B cell (primary cell): ENCODE measurements around the gene PDP2. TPM values are rescaled to one million over a fixed set of nuclear protein-coding genes. Genes with fewer than 3 reads are reported as not detected.

Experiments used
- ATAC-seq: fragments of 200-7000 bp; cut with Tn5 transposase; one replicate; pipeline ENCODE4 v1.10.0; 2021; ENCODE audit warnings: low read depth, mild to moderate bottlenecking, moderate number of reproducible peaks, moderate library complexity
- CTCF ChIA-PET: fragments of 350-600 bp; sonication (Branson Sonifier 250); formaldehyde crosslinking; loops from one replicate; lab custom pipeline; 2021; ENCODE audit warnings: antibody characterized with exemption, inconsistent platforms; lab: Charles Lee
- POLR2A ChIA-PET: fragments of 350-600 bp; sonication (Branson Sonifier 250); formaldehyde crosslinking; loops from one replicate; lab custom pipeline; 2021; ENCODE audit warnings: antibody characterized with exemption; lab: Charles Lee
- DNase-seq: peaks from one replicate; pipeline ENCODE4 v3.0.0; 2013
- H2AFZ ChIP-seq: 2 replicates; pipeline ENCODE4 v1.6.1; 2012; ENCODE audit warnings: mild to moderate bottlenecking, low read depth, low read length; ENCODE audit not compliant: insufficient read depth, poor library complexity, severe bottlenecking
- H3K27ac ChIP-seq, 2 donors: 1 replicate in 1 of 2; 2 replicates in 1 of 2; pipeline ENCODE4 v1.5.1; 2012 to 2013; ENCODE audit warnings: low read length in 2 of 2, mild to moderate bottlenecking in 2 of 2, moderate library complexity in 1 of 2
- H3K27me3 ChIP-seq, 4 experiments: fragments of 200-600 bp in 1 of 4; sonication (generic) in 1 of 4; replicated peaks in 1 of 4; 1 replicate in 2 of 4; 2 replicates in 2 of 4; pipeline versions ENCODE4 v1.6.1 to v1.7.0; 2013 to 2016; ENCODE audit warnings: low read length in 3 of 4, mild to moderate bottlenecking in 2 of 4, mixed read lengths in 1 of 4, moderate library complexity in 1 of 4; ENCODE audit not compliant: insufficient read depth in 4 of 4, control insufficient read depth in 3 of 4; ENCODE audit errors: control extremely low read depth in 1 of 4
- H3K36me3 ChIP-seq, 2 experiments: replicated peaks in 1 of 2; 1 replicate in 1 of 2; 2 replicates in 1 of 2; pipeline versions ENCODE4 v1.6.1 to v1.7.1; 2013; ENCODE audit warnings: low read length in 1 of 2; ENCODE audit not compliant: insufficient read depth in 2 of 2, control insufficient read depth in 1 of 2; ENCODE audit errors: control extremely low read depth in 1 of 2, extremely low read depth in 1 of 2
- H3K4me1 ChIP-seq, 2 donors: fragments of 200-600 bp in 1 of 2; sonication (generic) in 1 of 2; 1 replicate in 1 of 2; 2 replicates in 1 of 2; pipeline versions ENCODE4 v1.5.1 to v1.6.1; 2013 to 2017; ENCODE audit warnings: low read length in 2 of 2; ENCODE audit not compliant: control insufficient read depth in 2 of 2, insufficient read depth in 2 of 2
- H3K4me2 ChIP-seq: replicated peaks from 2 replicates; pipeline ENCODE3; 2012; ENCODE audit warnings: mild to moderate bottlenecking, low read depth, low read length; ENCODE audit not compliant: poor library complexity, severe bottlenecking
- H3K4me3 ChIP-seq, 5 experiments: fragments of 200-600 bp in 1 of 5; sonication (generic) in 1 of 5; 1 replicate in 3 of 5; 2 replicates in 2 of 5; pipeline versions ENCODE4 v1.5.1 to v1.7.0; 2011 to 2016; ENCODE audit warnings: low read length in 4 of 5, mild to moderate bottlenecking in 4 of 5, low read depth in 2 of 5, control low read depth in 1 of 5, moderate library complexity in 1 of 5; ENCODE audit not compliant: insufficient read depth in 1 of 5; ENCODE audit errors: control extremely low read depth in 1 of 5, extremely low read depth in 1 of 5
- H3K79me2 ChIP-seq: fragments of 200-600 bp; sonication (generic); one replicate; pipeline ENCODE4 v1.6.0; 2016; ENCODE audit warnings: low read length; ENCODE audit not compliant: control insufficient read depth, insufficient read depth
- H3K9ac ChIP-seq: fragments of 200-600 bp; sonication (generic); 2 replicates; pipeline ENCODE4 v1.6.1; 2017; ENCODE audit warnings: mild to moderate bottlenecking, low read length, moderate library complexity
- H3K9me3 ChIP-seq, 3 donors: one replicate each; pipeline versions ENCODE4 v1.6.1 to v1.7.1; 2013; ENCODE audit warnings: low read length in 2 of 3; ENCODE audit not compliant: control insufficient read depth in 2 of 3, insufficient read depth in 1 of 3; ENCODE audit errors: control extremely low read depth in 1 of 3
- H4K20me1 ChIP-seq: 2 replicates; pipeline ENCODE4 v1.6.0; 2012; ENCODE audit warnings: mild to moderate bottlenecking, low read length; ENCODE audit not compliant: insufficient read depth, control insufficient read depth, poor library complexity, severe bottlenecking
- H3K27ac Mint-ChIP-seq: one replicate; pipeline ENCODE4 v1.8.0; 2021; ENCODE audit warnings: mixed read lengths
- H3K27me3 Mint-ChIP-seq: one replicate; pipeline ENCODE4 v1.8.0; 2021; ENCODE audit warnings: mixed read lengths
- H3K4me1 Mint-ChIP-seq: one replicate; pipeline ENCODE4 v1.8.0; 2021; ENCODE audit warnings: mixed read lengths
- H3K4me3 Mint-ChIP-seq: one replicate; pipeline ENCODE4 v1.8.0; 2021; ENCODE audit warnings: mixed read lengths
- H3K9me3 Mint-ChIP-seq: one replicate; pipeline ENCODE4 v1.8.0; 2022; ENCODE audit warnings: mixed read lengths; ENCODE audit not compliant: insufficient read depth
- CTCF ChIP-seq: fragments of 200-600 bp; IDR thresholded peaks from one replicate; pipeline ENCODE4 v1.8.0; 2022; ENCODE audit warnings: antibody characterized with exemption, mild to moderate bottlenecking
- EZH2 ChIP-seq: IDR thresholded peaks from 2 replicates; pipeline ENCODE4 v1.6.1; 2012; ENCODE audit warnings: borderline replicate concordance, low read depth, mild to moderate bottlenecking, moderate library complexity, low read length; ENCODE audit not compliant: insufficient read depth, poor library complexity, severe bottlenecking
- WGBS: methylation state at CpG from one replicate; pipeline ENCODE4 v1.1.5; 2013; ENCODE audit warnings: missing lambda C conversion rate; ENCODE audit not compliant: insufficient coverage; 5-methylcytosine and 5-hydroxymethylcytosine counted together
- intact Hi-C: fragments of 100-400 bp; cut with micrococcal nuclease; formaldehyde crosslinking; loops from one replicate; pipeline ENCODE4 v1.10.0; 2022
- polyA plus RNA-seq: library from polyadenylated mRNA; depleted of rRNA; stranded (reverse); fragments of >200 nt; gene quantifications from 2 replicates; pipeline ENCODE4 v1.2.3, GENCODE V29; 2012
- total RNA-seq, 2 donors: library from RNA; stranded (reverse); fragments of 120-200 nt in 1 of 2; gene quantifications; 1 replicate in 1 of 2; 2 replicates in 1 of 2; pipeline versions ENCODE4 v1.2.3 to v1.2.4, GENCODE V29; 2013 to 2022

Gene PDP2
- total and polyA plus RNA-seq, 2 donors (not counting 1 experiment from before 2014, with no cell fraction given), result 1.9 to 18.7 TPM

GRCh38 chr16:66937725-66938337 is 57.5 kb downstream of the PDP2 start:
- POLR2A ChIA-PET, result no interaction called here
- no peak for ATAC-seq

More at GRCh38 chr16:66937725-66938337, 57.5 kb downstream of the PDP2 start:
- Histone ChIP-seq H3K27ac (no peak overlapping the region), H3K9me3 (no peaks in the 10 kb centered on the region), H3K4me1 (peaks cover 20 to 27% of the 10 kb centered on the region in 2 donors), H3K36me3 (peaks cover 0 to 40% of the 10 kb centered on the region in 2 experiments), H4K20me1 (peaks cover 14% of the 10 kb centered on the region), H3K4me2 (no peak overlapping the region), H3K79me2 (peaks cover 23% of the 10 kb centered on the region), H2AFZ (no peak overlapping the region), H3K4me3 (no peak overlapping the region), H3K27me3 (no peaks in the 10 kb centered on the region), H3K9ac (no peak overlapping the region)
- DNase-seq, result no peak
- 100% methylated on average over 8 of the region's 10 CpGs for WGBS
- H3K27ac Mint-ChIP-seq, result peak overlapping the region; percentile 41
- H3K4me3 Mint-ChIP-seq, result no peak overlapping the region
- no peaks in the 10 kb centered on the region for H3K27me3 Mint-ChIP-seq
- CTCF ChIA-PET, result no interaction called here
- TF ChIP-seq CTCF (no peak), EZH2 (no peak)
- intact Hi-C loops, result no loop called here
- peaks cover 41% of the 10 kb centered on the region for H3K4me1 Mint-ChIP-seq
- H3K9me3 Mint-ChIP-seq, result no peaks in the 10 kb centered on the region
